Right lobe of liver (tissue), 4 donors: ENCODE measurements around the gene TAC4.

Experiments used
- POLR2A ChIP-seq: fragments of 450-650 bp; IDR thresholded peaks from one replicate; pipeline ENCODE4 v1.6.1; 2017; ENCODE audit warnings: antibody characterized with exemption, mild to moderate bottlenecking
- TF ChIP-seq, protein P1 (sequence below), 4 donors: fragments of 200-600 bp in 3 of 4; fragments of 450-650 bp in 1 of 4; IDR thresholded peaks; one replicate each; pipeline versions ENCODE4 v1.5.1 to v1.8.0; 2016 to 2022; ENCODE audit warnings: antibody characterized with exemption in 4 of 4, mild to moderate bottlenecking in 2 of 4
- donor health status: DM: no; HTN: no; CAD: no.
- donor health status: DM: no; HTN: no; CAD: no.
- donor health status: DM: no; HTN: yes; CAD: no.

DNA sequence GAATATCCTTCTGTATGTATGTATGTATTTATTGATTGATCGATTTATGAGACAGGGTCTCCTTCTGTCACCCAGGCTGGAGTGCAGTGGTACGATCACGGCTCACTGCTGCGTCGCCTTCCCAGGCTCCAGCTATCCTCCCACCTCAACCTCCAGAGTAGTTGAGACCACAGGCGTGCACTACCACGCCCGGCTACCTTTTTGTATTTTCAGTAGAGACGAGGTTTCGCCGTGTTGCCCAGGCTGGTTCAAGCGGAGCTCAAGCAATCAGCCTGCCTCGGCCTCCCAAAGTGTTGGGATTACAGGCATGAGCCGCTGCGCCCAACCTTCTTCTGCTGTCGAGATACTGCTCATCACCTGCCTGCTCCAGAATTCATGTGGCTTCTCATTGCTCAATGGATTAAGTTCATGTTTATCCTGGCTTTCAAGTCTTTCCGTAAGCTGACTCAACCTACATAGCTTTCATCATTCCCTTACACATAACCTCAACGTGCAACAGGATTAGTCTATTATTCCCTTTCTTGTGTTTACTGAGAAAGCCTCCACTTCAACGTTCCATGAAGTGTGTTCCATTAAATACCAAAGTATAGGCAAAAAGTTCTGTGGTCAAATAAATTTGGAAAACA lies 13.6 kb downstream of the TAC4 start:
- no peak for TF ChIP-seq POLR2A
- TF ChIP-seq, protein P1, sequence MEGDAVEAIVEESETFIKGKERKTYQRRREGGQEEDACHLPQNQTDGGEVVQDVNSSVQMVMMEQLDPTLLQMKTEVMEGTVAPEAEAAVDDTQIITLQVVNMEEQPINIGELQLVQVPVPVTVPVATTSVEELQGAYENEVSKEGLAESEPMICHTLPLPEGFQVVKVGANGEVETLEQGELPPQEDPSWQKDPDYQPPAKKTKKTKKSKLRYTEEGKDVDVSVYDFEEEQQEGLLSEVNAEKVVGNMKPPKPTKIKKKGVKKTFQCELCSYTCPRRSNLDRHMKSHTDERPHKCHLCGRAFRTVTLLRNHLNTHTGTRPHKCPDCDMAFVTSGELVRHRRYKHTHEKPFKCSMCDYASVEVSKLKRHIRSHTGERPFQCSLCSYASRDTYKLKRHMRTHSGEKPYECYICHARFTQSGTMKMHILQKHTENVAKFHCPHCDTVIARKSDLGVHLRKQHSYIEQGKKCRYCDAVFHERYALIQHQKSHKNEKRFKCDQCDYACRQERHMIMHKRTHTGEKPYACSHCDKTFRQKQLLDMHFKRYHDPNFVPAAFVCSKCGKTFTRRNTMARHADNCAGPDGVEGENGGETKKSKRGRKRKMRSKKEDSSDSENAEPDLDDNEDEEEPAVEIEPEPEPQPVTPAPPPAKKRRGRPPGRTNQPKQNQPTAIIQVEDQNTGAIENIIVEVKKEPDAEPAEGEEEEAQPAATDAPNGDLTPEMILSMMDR (IDR thresholded peaks at IDR 0.05), result no peak
